GM11168 (cell line): ENCODE results near the gene UPK1B.

Experiments
- in situ Hi-C: fragments of 300-500 bp; cut with MboI; formaldehyde crosslinking; loops from one replicate; pipeline ENCODE4 v1.12.0; 2022; ENCODE audit warnings: low sequenced_read_pairs; ENCODE audit not compliant: unreplicated experiment

Gene UPK1B

DNA sequence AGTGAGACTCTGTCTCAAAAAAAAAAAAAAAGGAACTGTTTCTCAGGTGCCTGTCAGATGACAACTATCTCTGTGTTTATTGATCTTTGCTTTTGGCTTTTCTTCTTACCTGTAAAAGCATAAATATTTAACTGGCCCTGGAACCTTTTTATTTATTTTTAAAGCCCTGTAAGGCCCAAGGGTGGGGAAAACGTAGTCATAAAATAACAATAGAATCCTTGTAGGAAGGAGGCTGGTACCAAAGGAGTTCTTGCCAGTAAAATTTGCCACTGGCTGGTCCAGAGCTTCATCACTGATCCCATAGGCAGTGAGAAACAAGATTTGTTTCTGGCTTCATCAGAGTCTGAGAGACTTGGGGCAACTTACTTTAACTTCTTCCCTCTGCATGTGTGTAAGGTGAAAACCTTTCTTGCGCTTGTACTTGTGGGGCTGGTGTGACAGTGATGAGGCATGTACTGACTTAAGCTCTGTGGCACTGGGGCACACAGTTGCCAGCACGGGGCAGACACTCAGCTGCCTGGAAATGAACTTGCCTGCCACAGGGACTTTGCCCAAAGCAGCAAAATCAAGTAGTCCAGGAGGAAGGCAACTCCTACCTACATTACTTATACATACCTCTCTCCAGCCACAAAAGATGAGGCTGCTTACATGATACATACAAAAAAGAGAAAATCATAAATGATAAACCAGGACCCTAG, 47.7 kb downstream of the UPK1B start:
- in situ Hi-C loops: no loop called here

DNA sequence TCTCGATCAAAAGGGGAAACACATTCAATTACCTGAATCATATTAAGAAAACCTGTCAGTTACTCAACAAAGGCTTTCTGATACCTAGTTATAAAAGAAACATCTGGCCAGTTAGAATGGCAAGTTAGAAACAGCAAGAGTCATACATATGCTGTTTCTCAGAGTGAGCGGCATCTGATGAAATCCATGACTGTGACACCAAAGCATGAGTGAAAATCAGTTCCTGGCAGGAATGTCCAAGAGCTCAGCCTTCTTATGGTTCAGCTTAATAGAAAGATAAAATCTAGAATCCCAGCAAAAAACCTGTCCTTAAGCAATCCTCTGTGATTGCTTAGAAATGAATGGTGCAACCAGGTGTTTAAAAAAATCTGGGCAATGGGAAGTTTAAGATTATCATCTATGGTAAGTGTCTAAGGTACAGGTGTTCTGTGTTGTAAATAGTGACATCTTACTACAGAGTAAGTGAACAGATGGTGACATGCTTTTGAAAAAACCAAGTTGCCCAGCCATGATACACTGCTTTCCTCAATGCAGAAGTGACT, 48.5 kb downstream of the UPK1B start:
- in situ Hi-C loops: no loop called here

DNA sequence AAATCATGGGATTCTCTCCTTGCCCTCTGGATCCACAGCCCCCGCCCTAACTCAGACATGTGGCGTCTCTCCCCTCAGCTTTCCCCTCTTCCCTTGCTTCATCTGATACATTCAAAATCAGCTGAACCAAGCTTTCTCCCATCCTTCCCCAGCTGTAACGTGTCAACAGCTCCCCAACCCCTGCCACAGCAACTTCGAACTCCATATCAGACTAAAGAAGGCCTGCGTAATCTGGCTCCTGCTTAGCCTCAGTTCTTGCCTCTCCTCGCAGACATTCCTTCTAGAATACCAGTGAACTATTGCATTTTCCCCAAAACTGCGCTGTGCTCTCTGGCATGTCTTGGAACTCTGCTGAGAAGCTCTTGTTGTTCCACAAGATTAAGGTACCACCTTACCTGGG, 49.0 kb downstream of the UPK1B start:
- in situ Hi-C loops: no loop called here

- in situ Hi-C loops: no loop called here
Observed at GRCh38 chr3:119223511-119223910, 50.1 kb downstream of the UPK1B start.

DNA sequence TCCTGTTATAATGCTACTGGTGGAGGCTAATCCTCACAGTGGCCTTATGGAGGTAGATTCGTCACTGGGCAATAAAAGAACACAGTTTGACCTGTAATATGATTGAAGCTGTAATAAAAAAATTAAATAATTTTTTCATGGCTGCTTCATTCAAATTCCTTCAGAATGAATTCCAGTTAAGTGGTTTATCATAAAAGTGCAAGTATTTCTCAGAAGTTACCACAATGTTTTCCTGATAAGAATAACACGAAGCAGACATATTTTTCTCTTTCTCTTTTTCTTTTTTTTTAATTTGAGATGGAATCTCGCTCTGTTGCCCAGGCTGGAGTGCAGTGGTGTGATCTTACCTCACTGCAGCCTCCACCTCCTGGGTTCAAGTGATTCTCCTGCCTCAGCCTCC, 51.7 kb downstream of the UPK1B start:
- in situ Hi-C loops: no loop called here

DNA sequence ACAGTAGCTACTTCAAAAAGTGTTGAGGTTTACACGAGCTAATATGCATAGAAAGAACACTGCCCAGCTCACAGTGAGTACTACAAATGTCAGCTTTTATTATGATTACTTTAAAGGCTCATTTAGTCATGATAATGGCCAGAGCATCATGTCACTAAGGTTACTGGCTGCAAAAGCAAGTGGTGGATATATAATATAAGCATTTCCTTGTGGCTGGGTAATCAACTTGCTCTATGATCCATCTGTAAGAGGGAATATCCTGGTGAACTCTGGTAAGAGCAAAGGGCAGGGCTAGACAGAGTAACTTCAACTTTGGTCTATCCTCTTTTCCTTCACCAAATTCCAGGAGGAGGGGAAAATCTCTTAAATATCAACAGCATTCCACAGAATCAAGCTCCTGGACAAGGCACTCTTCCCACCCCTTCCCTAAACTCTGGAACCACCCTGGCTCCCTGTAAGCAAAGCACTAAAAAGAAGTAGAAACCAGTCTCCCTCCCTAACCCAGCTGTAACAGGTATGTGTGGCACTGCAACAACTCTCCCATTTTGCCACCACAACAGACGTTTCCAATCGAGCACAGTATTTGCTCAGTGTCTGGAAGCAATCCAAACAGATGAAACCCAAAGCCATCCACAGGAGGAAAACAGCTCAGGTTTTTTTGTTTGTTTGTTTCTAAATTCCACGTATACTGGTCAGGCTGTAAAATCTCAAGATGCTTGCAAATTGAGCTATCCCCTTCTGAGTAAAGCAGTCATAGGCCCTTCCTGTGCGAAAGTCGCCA, 53.9 kb downstream of the UPK1B start:
- in situ Hi-C loops: no loop called here

- in situ Hi-C loops: no loop called here
Observed at GRCh38 chr3:119228373-119229145, 55.2 kb downstream of the UPK1B start.

GRCh38 chr3:119229190-119229589, 55.8 kb downstream of the UPK1B start:
- in situ Hi-C loops: no loop called here

- in situ Hi-C loops: no loop called here
Observed at GRCh38 chr3:119230071-119230470, 56.7 kb downstream of the UPK1B start.

DNA sequence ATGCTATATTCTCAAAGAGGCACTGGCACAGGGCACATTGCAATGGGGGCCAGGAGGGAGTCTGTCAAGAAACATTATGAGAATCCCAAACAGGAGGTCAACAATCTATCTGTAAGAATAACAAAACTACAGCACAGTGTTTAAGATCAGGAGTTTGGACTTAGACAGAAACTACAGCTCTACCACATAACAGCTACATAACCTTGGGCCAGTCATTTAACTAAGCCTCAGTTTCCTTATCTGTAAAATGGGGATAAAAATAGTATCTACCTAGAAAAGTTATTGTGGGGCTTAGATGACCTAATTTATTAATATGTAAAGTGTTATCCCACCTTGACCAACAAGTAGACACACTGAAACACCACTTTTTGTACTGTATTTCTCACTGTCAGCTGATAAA, 57.3 kb downstream of the UPK1B start:
- in situ Hi-C loops: no loop called here

DNA sequence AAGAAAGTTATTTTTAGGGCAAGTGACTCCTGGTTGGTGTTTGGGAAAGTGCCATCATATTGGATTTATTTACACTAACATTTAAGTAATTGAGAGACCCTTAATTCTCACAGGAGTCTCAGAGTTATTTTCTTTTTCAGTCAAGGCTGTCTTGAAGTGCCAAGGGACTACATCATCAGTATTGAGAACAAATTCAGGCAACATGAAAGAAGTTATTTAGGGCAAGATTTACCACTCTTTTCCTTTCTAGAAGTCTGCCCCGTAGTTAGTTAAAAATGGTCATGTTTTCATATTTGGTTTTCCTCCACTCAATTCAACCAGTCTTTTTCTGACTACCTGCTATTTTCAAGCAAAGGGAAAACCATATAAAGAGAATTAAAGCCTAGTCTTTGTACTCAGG, 61.2 kb downstream of the UPK1B start:
- in situ Hi-C loops: loop anchor here (5.0 kb wide), 2 partner anchors 87 to 347 kb away; partner anchors contain the start of gene TEX55

- in situ Hi-C loops: loop anchor here (5.0 kb wide), 2 partner anchors 88 to 348 kb away; partner anchors contain the start of gene TEX55
Observed at GRCh38 chr3:119235151-119235550, 61.8 kb downstream of the UPK1B start.

DNA sequence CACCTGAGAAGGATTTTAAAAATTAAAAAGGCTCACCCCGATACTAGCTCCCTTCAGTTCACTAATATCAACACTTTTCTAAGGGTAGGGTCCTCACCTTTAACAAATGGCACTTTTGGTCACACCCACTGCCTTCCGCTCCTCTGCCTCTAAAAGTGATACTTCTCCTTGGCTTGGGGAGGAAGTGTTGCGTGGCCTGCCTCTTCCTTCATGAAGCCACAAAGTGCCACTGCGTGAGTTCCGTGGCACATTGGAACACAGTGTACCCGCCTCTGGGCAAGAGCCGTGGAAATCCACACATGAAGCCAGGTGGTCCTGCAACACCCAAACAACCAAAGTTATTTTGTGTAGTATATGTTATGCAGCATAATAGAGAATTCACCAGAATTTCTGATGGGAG, 63.4 kb downstream of the UPK1B start:
- in situ Hi-C loops: loop anchor here (5.0 kb wide), 2 partner anchors 89 to 349 kb away; partner anchors contain the start of gene TEX55

DNA sequence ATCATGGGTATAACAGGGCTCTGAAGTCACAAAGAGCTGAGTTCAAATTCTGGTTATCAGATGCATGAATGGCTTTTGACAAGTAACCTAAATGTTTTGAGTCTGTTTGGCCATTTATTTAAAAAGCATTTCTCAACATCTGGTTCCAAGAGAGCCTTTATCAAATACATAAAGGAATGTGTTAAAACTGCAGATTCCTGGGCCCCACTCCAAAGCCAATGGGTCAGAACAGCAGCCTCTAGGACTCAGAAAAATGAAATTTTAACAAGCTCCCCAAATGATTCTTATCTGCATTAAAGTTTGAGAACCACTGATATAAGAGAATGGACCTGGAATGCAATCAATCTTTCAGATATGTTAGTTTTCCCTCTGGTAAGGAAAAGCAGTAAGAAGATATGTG, 63.9 kb downstream of the UPK1B start:
- in situ Hi-C loops: loop anchor here (5.0 kb wide), 2 partner anchors 90 to 350 kb away; partner anchors contain the start of gene TEX55

- in situ Hi-C loops: loop anchor here (5.0 kb wide), 2 partner anchors 91 to 351 kb away; partner anchors contain the start of gene TEX55
Observed at GRCh38 chr3:119238363-119238762, 65.0 kb downstream of the UPK1B start.

- in situ Hi-C loops: loop anchor here (5.0 kb wide), 2 partner anchors 92 to 352 kb away; partner anchors contain the start of gene TEX55
Observed at GRCh38 chr3:119239206-119239820, 65.9 kb downstream of the UPK1B start.

GRCh38 chr3:119240101-119240590, 66.7 kb downstream of the UPK1B start:
- in situ Hi-C loops: no loop called here

DNA sequence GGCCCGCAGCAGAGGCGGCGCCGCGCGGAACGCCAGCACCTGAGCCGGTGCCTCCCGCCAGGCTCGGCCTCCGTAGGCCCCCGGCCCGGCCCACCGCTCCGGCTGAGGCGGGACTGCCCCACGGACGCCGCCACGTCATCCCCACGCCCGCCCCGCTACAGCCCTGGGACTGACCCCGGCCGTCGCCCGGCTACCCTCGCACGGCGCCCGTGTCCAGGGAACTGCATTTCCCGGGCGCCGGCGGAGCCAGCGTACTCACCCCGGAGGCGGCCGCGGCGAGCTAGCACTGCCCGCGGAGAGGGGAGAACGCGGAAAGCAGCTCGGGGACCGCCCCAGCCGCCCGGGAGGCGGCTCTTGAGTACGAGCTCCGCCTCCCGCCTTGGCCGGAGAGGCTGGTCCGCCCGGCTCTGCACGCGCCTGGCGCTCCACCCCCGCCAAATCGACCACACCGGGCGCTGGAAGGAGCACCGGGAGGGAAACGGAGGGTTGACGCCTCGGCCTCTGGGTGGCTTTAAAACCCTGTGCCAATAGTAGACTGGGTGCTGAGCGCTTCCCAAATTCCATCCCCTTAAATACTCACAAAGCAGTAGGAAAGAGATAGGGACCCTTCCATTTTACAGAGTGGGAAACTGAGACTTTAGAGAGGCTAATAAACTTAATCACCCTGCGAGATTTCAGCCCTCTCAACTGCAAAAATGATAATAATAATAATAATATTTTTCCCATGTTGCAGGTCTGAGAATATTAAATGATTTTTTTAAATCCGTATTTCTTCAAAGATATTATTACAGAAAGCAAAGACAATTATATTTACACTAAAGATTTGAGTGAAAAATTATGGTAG, 67.4 kb downstream of the UPK1B start, which contains the start of gene B4GALT4:
B4GALT4 (minus strand) TSS at position 288 of the 844 bp plus-strand sequence. CDS start 10,779 bp downstream, outside the sequence.
- in situ Hi-C loops: no loop called here
